Activated gamma-delta T cell treated with anti-CD3 and anti-CD28 coated beads, Interleukin-2, amount 50 U/mL, for 16 hours (primary cell): ENCODE measurements around the gene TLR9.

Experiments used
- DNase-seq: peaks from one replicate; pipeline ENCODE4 v3.0.0-alpha.2; 2020; ENCODE audit warnings: low read depth

TLR9 gene

DNA sequence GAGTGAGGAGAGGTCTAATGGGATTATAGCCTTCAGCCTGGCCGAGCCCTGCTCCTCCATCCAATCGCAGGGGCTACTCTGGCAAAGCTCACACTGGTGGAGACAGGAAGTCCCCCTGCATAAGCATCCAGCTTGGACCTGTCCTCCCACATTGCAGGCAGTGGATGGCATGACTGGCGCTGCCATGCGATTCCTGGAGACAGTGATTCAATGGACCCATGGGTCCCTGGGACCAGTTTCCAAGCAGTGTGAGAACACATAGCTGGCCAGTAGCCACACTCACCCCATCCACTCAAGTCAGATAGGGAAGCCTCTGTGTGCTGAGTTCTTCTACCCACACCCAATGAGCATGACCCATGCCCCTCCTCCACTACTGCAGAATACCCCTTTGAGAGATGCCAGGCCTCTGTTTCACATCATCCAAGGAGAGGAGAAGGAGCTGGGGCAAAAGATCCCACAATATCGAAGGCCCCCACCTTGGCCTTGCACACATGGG, 53.1 kb downstream of the TLR9 start:
- DNase-seq, result no peak

DNA sequence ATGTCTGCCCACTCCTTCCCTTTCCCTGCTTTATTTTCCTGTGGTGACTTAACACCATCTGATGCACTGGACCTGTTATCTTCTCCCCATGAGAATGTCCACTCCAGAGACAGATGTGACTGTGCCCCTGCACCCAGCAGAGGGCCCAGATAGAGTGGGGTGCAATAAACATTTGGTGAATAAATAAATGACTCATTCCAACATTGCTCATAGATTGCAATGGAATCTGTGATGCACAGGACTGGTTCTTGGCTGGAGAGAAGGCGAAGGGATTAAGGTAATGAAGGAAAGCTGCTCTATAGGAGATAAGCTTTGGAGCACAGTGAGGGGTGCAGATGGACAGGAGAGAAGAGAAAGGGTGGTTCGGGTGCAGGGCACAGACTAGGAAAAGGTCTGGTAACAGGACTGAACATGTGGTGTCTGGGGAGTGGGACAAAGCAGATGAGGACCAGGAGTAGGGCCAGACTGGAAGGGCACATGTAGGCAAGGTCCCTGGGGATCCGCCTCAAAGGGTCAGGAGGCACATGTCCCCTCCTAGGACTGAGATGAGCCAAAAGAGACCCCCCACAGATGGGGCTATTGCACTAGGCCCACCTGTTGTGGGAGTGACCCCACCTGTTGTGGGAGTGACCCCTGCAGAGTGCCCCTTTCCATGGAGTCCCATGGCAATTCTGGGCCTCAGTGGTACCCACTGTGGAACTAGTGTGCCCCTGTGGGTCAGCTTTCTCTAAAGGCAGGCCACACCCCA, 53.8 kb downstream of the TLR9 start:
- no peak for DNase-seq
